ENCODE results near the gene KRTCAP2. TPM values are rescaled to one million over a fixed set of nuclear protein-coding genes. Genes with fewer than 3 reads are reported as not detected.
A peak's percentile ranks its signal among the peaks of the same experiment; 100 is the strongest.
"Not testable (repeated sequence)": the region's sequence is repeated elsewhere in the genome, so short reads cannot be mapped to it uniquely, and the experiment has no call there.

KRTCAP2 gene
- total RNA-seq, 1 donor from 2014 or later, result 293 TPM

DNA sequence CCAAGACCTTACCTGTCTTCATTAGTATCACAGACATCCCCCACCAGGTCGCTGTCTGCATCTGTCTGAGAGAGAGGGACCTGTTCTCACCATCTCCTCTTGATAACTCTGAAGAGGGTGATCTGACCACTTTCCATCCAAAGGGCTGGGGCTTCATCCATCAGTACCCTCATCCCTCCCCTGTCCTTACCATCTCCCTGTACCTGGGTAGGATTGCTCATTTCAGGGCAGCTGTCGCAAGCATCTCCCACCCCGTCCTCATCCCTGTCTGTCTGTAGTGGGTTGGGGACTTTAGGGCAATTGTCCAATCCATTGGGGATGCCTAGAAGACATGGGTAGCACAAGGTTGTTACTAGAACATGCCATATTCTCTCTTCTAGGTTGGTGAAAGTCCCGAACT lies 26.7 kb upstream of the KRTCAP2 start:
- DNase-seq (ENCODE audit: low spot score), result no peak

DNA sequence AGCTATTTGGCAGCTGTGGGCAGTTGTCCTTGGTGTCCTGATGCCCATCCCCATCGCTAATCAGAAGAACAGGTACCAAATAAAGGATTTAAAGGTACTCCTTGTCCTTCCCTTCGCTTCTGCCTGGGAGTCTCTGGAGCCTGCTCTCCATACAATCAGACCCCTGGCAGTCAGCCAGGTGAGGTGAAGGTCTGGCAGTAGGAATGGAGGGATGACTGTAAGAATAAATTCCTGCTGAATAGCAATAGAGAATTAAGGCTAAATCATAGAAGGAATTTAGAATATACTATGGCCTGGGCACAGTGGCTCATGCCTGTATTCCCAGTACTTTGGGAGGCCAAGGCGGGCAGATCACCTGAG lies 25.4 kb upstream of the KRTCAP2 start:
- DNase-seq (ENCODE audit: low spot score), result no peak

DNA sequence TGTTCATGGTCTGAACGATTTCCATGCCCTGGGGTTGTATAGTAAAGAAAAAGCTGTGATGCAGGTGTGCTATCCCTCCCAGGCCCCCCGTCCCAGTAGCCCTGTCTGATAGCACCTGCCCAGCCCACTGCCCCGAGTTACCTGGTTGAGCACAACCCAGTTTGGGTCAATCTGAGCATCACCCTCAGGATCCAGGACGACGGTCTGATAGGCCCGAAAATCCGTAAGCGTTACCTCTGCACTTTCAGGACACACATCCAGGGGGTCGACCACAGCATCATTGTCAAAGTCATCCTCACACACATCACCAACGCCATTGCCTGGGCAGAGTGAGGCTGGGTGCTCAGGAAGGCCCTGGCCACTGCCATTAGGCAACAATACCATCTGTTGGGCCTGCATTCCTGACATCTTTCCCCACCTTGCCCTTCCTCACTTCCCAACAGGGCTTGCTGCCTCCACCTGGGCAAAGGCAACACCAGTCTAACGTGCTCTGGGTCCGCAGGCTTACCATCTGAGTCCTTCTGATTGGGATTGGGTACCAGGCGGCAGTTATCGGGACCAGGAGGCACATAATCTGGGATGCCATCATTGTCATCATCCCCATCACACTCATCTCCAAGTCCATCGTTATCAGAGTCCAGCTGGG lies 24.9 kb upstream of the KRTCAP2 start:
- no peak for DNase-seq (ENCODE audit: low spot score)

DNA sequence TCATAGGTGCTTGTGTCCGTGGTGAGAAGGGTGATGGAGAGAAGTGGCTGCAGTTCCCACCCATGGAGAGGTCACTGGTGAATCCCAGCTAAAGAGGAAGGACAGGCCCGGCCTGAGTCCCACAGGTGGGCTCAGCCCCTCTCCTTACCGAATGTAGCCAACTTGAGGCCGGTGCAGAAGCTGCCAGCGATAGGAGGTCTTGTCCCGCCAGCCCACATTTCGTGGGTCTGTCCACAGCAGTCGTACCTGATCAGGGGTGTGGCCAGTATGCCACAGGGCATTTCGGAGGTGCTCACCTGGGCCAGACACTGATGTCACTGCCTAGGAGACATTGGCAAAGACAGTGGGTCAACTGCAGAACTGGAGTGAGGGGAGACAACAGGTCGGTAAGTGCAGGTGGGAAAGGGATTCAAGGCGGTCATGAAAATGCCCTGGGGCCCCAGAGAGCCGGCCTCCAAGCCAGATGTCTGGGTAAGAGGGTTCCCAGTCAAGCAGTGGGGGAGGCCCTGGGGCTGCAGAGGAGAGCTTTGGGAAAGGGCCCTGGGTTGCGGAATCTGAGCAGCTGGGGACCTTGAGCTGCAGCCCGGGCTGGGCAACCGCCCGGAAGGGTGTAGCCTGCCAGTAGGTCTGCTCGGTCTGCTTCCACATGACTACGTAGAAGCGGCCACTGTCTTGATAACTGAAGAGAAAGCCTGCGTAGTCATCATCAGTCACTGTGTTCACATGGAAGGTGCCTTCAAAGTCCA lies 24.0 kb upstream of the KRTCAP2 start:
- no peak for DNase-seq (ENCODE audit: low spot score)

DNA sequence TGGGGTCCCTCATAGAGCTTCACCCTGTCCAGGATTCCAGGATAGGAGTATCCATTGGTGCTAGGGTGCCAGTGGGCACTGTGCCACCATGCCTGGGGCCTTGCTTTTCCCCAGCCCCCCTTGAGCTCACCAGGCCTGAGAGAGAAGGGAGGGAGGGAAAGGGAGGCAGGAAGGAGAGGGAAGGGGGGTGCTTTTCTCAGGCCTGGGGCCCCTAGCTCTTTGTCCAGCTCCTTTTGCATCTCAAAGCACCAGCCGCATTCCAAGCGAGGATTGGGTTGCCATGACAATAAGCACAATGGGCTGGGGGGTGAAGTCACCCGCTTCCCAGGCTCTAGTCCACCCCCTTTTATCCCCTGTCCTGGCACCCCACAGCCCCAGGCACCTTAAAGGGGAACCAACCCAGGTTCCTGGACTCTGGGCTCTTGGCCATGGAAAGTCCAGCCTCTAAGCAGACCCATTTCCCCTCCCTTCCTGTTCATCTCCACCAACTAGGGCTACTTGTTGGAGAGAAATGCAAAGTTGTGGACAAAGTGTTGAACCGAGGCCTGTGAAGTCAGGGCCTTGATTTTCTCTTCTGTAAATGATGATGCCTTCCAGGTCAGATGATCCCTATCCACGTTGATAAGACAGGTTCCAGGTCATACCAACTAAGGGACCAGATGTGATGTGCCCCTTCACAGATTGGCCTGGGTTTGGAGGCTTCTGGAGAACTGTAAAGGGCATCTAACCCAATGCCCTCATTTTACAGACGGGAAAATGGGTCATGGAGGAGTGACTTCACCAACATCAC lies 23.2 kb upstream of the KRTCAP2 start:
- no peak for DNase-seq (ENCODE audit: low spot score)

DNA sequence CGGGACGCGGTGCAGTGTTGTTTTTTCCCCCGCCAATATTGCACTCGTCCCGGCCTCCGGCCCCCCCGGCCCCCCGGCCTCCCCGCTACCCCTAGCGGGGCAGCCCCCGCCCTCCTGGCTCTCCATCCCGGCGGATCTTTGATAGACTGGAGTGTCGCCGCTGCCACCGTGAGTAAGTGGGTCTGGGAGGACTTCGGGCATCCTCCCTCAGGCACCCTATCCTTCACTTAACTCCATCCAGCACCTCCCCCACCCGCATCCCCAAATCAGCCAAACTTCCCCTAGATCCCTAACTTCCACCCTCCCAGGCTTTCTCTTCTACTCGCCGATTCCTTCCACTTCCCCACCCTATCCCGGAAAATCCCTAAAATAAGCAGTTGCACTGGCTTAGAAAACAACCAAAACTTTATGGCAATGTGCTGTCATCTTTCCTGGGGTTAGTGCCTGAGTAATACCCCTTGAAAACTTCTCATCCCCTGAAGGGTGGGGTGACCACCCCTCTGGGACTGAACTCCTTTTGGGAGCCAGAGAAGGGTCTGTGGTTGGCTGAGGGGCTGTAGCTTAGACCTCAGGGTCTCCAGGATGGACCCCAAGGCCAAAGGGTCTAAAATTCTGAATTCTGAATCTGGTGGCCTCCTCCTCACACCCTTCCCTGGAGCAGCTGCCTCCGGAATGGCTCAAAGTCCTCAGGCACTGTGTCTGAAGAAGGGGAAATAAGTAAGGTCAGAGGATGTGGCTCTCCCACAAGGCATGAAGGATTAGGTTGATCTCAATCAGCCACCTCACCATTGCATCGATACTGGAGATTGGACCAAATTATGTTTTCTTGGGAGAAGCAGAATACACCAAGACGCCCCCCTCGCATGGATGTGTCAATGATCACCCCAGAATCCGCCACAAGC lies 22.3 kb upstream of the KRTCAP2 start:
- DNase-seq (ENCODE audit: low spot score), result no peak

DNA sequence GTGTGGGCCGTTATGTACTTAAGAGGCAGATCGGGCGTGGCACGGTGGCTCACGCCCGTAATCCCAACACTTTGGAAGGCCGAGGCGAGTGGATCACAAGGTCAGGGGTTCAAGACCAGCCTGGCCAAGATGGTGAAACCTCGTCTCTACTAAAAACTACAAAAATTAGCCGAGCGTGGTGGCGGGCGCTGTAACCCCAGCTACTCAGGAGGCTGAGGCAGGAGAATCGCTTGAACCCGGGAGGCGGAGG lies 20.8 kb upstream of the KRTCAP2 start:
- not testable (repeated sequence) for DNase-seq (ENCODE audit: low spot score)

DNA sequence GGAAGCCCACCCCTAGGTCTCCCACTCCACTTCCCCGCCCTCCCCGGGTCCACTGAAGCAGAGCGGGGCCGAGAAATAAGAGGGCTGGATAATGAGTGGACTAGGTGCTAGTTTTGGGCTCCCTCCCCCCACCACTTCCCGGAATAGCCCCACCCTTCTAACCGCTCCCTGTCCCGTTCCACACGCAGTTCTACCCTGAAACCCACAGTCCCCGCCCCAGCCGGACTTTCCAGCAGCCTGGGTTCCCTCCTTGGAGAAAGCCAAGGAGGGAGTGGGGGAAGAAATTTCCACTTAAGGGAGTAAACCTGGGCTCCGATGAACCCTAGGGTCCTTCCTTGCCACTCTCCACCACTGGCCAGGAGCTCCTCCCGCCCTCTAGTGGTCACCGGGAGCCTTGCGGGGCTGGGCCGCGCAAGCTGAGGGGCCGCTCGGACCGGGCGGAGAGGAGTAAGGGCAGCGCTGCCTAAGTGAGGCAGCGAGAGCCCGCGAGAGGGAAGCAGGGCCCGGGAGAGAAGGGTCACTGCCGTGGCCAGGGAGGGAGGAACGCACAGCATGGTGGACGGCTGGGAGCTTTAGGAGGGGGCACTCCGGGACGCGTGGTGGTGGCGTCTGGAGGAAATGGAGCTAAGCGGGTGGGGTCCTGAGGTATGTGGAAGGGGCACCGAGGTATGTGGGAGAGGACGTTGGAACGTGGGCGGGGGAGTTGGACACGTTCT lies 20.3 kb upstream of the KRTCAP2 start:
- DNase-seq (ENCODE audit: low spot score), result peak; percentile 97

DNA sequence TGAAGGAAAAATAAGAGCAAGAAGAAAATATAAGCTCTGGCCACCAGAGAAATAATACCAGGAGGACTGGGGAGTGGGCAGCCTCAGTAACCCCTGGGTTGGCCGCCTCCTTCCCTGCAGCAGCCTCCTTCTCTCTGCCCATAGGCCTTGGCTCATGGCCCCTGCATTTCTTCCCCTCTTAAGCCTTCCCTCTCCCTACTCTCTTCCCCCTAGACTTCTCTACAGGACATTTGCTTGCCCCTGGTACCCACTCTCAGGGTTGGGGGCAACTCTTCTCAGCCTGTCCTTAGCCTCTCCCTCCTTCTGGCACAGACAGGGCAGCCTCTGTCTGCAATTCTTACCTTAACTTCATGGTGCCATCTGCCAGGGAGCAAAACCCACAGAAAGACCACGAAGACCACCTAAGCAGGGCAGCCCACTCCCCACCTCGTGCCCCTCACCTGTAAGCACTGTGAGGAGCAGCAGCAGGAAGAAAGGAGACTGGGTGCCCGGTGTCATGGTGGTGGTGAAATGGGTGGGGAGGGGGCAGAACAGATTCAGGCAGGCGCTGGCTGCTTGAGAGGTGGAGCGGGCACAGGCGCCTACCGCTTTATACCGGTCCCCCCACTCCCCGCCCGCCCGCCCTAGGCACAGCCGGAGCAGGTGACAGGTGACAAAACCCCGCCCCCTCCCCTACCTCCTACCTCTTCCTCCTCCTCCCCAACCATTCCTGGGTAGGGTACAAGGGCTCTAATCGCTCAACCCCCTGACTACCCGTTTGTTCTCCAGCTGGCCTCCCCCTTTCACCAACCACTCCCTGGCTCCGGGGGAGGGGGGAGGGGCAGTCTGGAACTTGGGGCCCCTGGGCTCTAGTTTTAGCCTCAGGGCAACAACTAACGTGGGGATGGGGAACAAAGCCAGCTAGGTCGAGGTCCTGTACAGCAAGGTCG lies 19.5 kb upstream of the KRTCAP2 start:
- DNase-seq (ENCODE audit: low spot score), result peak; percentile 88

DNA sequence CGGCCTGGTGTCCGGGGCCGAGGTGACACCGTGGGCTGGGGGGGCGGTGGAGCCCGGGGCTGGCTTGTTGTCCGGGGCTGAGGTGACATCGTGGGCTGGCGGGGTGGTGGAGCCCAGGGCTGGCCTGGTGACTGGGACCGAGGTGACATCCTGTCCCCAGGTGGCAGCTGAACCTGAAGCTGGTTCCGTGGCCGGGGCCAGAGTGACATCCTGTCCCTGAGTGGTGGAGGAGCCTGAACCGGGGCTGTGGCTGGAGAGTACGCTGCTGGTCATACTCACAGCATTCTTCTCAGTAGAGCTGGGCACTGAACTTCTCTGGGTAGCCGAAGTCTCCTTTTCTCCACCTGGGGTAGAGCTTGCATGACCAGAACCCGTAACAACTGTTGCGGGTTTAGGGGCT lies 18.8 kb upstream of the KRTCAP2 start:
- DNase-seq (ENCODE audit: low spot score), result no peak

DNA sequence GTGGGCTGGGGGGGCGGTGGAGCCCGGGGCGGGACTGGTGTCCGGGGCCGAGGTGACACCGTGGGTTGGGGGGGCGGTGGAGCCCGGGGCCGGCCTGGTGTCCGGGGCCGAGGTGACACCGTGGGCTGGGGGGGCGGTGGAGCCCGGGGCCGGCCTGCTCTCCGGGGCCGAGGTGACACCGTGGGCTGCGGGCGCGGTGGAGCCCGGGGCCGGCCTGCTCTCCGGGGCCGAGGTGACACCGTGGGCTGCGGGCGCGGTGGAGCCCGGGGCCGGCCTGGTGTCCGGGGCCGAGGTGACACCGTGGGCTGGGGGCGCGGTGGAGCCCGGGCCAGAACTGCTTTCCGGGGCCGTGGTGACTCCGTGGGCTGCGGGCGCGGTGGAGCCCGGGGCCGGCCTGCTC lies 16.8 kb upstream of the KRTCAP2 start:
- DNase-seq (ENCODE audit: low spot score), result not testable (repeated sequence)

DNA sequence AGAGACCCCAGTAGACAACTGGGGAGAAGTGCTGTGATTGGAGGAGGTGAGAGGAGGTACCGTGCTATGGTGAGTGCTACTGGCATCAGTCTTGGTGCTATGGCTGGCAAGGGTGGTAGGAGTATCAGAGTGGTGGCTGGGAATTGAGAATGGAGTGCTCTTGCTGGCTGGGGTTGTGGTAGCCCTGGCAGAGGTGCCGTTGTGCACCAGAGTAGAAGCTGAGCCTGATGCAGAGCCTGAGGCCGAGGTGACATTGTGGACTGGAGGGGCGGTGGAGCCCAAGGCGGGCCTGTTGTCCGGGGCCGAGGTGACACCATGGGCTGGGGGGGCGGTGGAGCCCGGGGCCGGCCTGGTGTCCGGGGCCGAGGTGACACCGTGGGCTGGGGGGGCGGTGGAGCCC lies 15.2 kb upstream of the KRTCAP2 start:
- no peak for DNase-seq (ENCODE audit: low spot score)

DNA sequence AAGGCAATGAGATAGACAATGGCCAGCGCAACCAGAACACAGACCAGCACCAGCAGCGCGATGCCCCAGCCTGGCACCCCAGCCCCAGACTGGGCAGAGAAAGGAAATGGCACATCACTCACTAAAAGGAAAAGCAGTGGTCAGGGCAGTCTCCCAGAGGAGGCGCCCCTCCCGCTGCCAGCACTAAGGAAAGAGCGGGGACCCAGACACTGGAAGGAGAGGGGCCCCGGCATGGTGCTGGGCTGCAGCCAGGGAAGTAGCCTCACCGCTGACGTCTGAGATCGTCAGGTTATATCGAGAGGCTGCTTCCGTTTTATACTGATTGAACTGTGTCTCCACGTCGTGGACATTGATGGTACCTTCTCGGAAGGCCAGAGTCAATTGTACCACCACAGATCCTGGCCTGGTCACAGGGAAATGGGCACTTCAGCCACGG lies 14.4 kb upstream of the KRTCAP2 start:
- DNase-seq (ENCODE audit: low spot score), result no peak

DNA sequence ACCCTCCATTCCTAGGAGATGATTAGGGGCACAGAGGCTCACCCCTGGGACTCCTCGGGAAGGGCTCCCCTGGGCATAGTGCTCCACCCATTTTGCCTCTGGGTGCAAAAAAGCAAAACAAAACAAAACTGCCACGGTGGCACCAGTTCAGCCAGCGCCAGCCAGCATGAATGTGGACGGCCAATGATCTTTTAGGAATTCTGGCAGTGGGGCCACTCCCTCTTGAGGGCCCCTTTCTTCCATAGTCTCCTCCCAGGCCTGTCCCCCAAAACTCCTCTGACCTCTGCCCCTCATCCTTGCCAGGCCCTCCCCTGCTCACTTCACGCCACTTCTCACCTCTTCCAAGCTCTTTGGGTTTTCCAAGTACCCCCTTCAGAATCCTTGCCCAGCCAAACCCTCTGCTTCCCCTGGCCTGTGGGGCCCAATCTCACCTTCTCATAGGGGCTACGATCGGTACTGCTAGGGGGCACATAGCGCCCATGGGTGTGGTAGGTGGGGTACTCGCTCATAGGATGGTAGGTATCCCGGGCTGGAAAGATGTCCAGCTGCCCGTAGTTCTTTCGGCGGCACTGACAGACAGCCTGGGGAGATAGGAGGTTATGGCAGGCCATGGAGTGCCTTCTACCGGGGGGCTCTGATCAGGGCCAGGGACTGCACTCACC lies 13.8 kb upstream of the KRTCAP2 start:
- no peak for DNase-seq (ENCODE audit: low spot score)

DNA sequence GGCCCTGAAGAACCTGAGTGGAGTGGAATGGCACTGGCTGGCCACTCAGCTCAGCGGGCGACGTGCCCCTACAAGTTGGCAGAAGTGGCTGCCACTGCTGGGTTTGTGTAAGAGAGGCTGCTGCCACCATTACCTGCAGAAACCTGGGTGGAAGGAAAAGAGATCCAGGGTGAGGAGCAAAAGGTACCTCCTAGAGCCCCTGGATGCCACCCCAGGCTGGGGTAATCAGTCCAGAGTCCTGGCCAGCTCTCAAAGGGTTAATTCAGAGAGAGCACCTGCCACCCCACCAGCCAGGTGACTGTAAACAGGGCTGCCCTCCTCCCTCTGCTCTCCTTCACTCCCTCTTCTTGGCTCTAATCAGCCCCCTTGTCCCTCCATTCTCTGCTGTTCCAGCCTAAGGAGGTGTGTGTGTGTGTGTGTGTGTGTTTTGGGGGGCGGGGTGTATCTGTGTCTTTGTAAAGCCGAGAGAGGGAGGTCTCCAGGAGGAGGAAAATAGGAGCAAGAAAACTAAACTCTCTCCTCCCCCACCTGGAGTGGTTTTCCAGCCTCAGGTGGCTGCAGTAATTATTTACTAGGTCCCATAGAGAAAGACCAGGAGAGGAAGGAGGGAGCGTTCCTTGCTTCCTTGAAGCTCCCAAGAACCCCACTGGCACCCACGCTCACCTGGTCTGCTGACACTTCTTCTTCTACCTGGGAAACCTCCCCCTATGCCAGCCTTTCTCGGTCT lies 13.1 kb upstream of the KRTCAP2 start:
- no peak for DNase-seq (ENCODE audit: low spot score)

DNA sequence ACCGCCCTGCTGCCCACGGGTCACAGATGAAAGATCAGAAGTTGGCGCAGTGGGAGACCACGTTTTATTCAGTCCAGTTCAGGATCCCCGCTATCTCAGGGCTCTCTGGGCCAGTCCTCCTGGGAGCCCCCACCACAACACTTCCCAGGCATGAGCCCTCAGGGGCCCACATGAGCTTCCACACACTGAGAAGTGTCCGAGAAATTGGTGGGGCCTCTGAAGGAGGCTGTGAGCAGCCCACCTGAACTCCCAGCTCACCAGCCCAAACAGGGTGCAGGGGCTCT lies 12.6 kb upstream of the KRTCAP2 start:
- no peak for DNase-seq (ENCODE audit: low spot score)

DNA sequence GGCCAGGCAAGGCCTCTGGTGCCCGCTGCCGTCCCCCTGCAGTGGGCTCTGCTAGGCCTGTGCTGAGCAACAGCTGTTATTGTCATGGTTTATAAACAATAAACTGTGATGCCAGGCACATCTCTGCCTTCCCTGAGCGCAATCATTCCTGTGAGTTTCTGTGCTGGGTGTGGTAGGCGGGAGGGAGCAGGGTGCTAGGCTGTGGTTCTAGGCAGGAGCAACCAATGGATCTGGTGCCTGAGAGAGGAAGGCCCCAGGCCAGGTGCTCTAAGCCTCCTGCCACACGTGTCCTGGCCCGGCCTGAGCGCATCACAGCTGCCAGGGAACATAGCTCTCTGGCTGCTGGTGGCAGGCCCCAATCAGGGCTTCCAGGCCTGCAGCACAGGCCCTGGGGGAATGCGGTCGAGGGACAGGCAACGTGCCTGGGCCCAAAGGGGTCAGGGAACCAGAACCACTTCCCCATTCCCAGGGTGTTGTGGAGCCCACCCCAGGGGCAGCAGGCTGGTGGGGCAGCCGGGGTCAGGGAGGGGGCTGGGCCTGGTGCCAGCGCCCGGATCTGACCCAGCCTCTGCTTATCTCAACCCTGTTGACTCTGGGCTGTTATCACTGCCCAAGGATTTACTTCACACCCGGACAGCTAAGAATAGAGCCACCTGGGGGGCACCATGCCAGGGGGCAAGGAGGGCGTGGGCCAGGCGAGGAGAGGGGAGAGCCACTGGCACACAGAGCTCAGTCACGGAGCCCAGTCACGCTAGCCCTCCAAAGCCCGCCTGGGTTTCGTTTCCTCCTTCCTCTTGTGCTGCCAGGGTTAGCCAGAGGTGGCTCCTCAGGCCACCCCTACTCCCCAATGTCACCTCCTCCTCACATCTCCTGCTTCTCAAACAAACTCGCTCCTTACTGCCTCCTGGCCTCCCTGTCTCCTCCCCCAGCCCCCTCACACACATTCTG lies 12.0 kb upstream of the KRTCAP2 start:
- peak; percentile 84 for DNase-seq (ENCODE audit: low spot score)

DNA sequence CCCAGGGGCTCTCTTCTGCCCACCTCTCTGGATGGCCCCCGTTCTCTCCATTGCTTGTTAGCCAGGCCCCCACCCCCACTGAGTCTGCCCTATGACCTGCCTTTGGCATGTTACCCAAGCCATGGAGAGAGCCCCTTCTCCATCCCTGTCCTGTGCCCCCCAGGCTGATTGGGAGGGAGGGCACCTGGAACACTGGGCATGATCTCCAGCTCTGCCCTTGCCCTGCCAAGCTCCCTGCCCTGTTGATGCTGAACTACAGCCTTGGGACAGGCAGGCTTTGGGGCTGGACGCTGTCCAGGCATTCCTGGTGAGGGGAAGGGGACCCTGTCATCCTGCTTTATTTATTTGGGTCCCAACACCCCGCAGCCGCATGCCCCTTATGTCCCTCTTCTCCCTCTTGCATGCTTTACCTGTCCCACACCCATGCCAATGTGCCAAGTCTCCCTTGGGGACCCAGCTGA lies 11.3 kb upstream of the KRTCAP2 start:
- no peak for DNase-seq (ENCODE audit: low spot score)
